Type B pancreatic cell (in vitro differentiated cells): ENCODE measurements around the gene ASIC2. TPM values are rescaled to one million over a fixed set of nuclear protein-coding genes. Genes with fewer than 3 reads are reported as not detected.

Experiments used
- DNase-seq: peaks from one replicate; pipeline ENCODE4 v3.0.0; 2021; ENCODE audit warnings: mixed read lengths; ENCODE audit not compliant: unreplicated experiment; ENCODE audit errors: extremely low spot score
- H3K27ac Mint-ChIP-seq: 2 replicates; pipeline ENCODE4 v1.8.0; 2021; ENCODE audit warnings: mild to moderate bottlenecking, mixed read lengths
- H3K27me3 Mint-ChIP-seq: 2 replicates; pipeline ENCODE4 v1.8.0; 2021; ENCODE audit warnings: mixed read lengths
- H3K36me3 Mint-ChIP-seq: 2 replicates; pipeline ENCODE4 v1.8.0; 2021; ENCODE audit warnings: mixed read lengths
- H3K4me1 Mint-ChIP-seq: one replicate; pipeline ENCODE4 v1.8.0; 2021; ENCODE audit warnings: mixed read lengths; ENCODE audit not compliant: unreplicated experiment
- H3K4me3 Mint-ChIP-seq: 2 replicates; pipeline ENCODE4 v1.8.0; 2021; ENCODE audit warnings: mild to moderate bottlenecking, mixed read lengths
- H3K9me3 Mint-ChIP-seq: 2 replicates; pipeline ENCODE4 v1.8.0; 2021; ENCODE audit warnings: mixed read lengths
- CTCF ChIP-seq: fragments of 200-600 bp; sonication (generic); conservative IDR thresholded peaks from 2 replicates; pipeline ENCODE4 v1.5.0; 2021; ENCODE audit warnings: antibody characterized with exemption, mild to moderate bottlenecking
- total RNA-seq: library from RNA; stranded (reverse); gene quantifications from 2 replicates; pipeline ENCODE4 v1.2.1, GENCODE V29; 2021; ENCODE audit warnings: low replicate concordance

The ASIC2 gene
- total RNA-seq, 1 donor from 2014 or later, result 3.4 TPM

- DNase-seq, result no peak
- H3K9me3 Mint-ChIP-seq, result no peaks in the 10 kb centered on the region
- H3K4me1 Mint-ChIP-seq, result no peaks in the 10 kb centered on the region
- TF ChIP-seq CTCF, result no peak
- no peak overlapping the region for H3K4me3 Mint-ChIP-seq
- H3K36me3 Mint-ChIP-seq, result no peaks in the 10 kb centered on the region
- peaks cover 42% of the 10 kb centered on the region for H3K27me3 Mint-ChIP-seq
- H3K27ac Mint-ChIP-seq, result no peak overlapping the region
Observed at GRCh38 chr17:33039874-33040273, 253.2 kb downstream of the ASIC2 start.

- Mint-ChIP-seq H3K27ac (no peak overlapping the region), H3K27me3 (peaks cover 40% of the 10 kb centered on the region), H3K4me3 (no peak overlapping the region), H3K9me3 (no peaks in the 10 kb centered on the region), H3K36me3 (no peaks in the 10 kb centered on the region), H3K4me1 (no peaks in the 10 kb centered on the region)
- peak; percentile 83 for TF ChIP-seq CTCF
- DNase-seq, result no peak
Observed at GRCh38 chr17:33038740-33039139, 254.4 kb downstream of the ASIC2 start.

- no peak for DNase-seq
- Mint-ChIP-seq H3K9me3 (no peaks in the 10 kb centered on the region), H3K27me3 (peaks cover 28% of the 10 kb centered on the region), H3K4me1 (no peaks in the 10 kb centered on the region), H3K36me3 (no peaks in the 10 kb centered on the region), H3K27ac (no peak overlapping the region), H3K4me3 (no peak overlapping the region)
- no peak for TF ChIP-seq CTCF
Observed at GRCh38 chr17:33033176-33033575, 259.9 kb downstream of the ASIC2 start.

- Mint-ChIP-seq H3K27ac (no peak overlapping the region), H3K4me1 (no peaks in the 10 kb centered on the region), H3K27me3 (peaks cover 10% of the 10 kb centered on the region), H3K4me3 (no peak overlapping the region), H3K36me3 (no peaks in the 10 kb centered on the region), H3K9me3 (no peaks in the 10 kb centered on the region)
- DNase-seq, result no peak
- no peak for TF ChIP-seq CTCF
Observed at GRCh38 chr17:33028778-33029177, 264.3 kb downstream of the ASIC2 start.

GRCh38 chr17:33028061-33028460, 265.0 kb downstream of the ASIC2 start:
- peaks cover 4% of the 10 kb centered on the region for H3K4me1 Mint-ChIP-seq
- TF ChIP-seq CTCF, result no peak
- no peaks in the 10 kb centered on the region for H3K9me3 Mint-ChIP-seq
- DNase-seq, result no peak
- no peak overlapping the region for H3K27ac Mint-ChIP-seq
- H3K4me3 Mint-ChIP-seq, result no peak overlapping the region
- H3K36me3 Mint-ChIP-seq, result no peaks in the 10 kb centered on the region
- peaks cover 10% of the 10 kb centered on the region for H3K27me3 Mint-ChIP-seq
